Upper lobe of left lung (tissue), 6 donors: Measurements from ENCODE around the gene SPOP. TPM values are rescaled to one million over a fixed set of nuclear protein-coding genes. Genes with fewer than 3 reads are reported as not detected.

Source experiments
- ATAC-seq, 2 donors: fragments of 200-7000 bp; cut with Tn5 transposase; one replicate each; pipeline ENCODE4 v1.9.1; 2022; ENCODE audit warnings: mild to moderate bottlenecking in 2 of 2, moderate library complexity in 2 of 2; ENCODE audit not compliant: low FRiP score in 2 of 2
- DNase-seq, 2 donors: peaks; one replicate each; pipeline ENCODE4 v3.0.0-alpha.2; 2019 to 2020
- H3K27ac ChIP-seq, 4 donors: fragments of 200-600 bp; sonication (generic); one replicate each; pipeline ENCODE4 v1.5.1; 2016 to 2019
- H3K27me3 ChIP-seq, 4 donors: fragments of 200-600 bp; sonication (generic); one replicate each; pipeline ENCODE4 v1.5.1; 2017 to 2019
- H3K36me3 ChIP-seq, 4 donors: fragments of 200-600 bp; sonication (generic); one replicate each; pipeline ENCODE4 v1.5.1; 2016 to 2019
- H3K4me1 ChIP-seq, 4 donors: fragments of 200-600 bp; sonication (generic); one replicate each; pipeline ENCODE4 v1.5.1; 2018 to 2019
- H3K4me3 ChIP-seq, 4 donors: fragments of 200-600 bp; sonication (generic); one replicate each; pipeline ENCODE4 v1.5.1; 2017 to 2019; ENCODE audit warnings: mild to moderate bottlenecking in 2 of 4, moderate library complexity in 1 of 4
- H3K9me3 ChIP-seq, 4 donors: fragments of 200-600 bp; sonication (generic); one replicate each; pipeline ENCODE4 v1.5.1; 2018 to 2019
- EP300 ChIP-seq, 4 donors: sonication (generic); formaldehyde crosslinking; IDR thresholded peaks; one replicate each; pipeline ENCODE4 v1.5.1; 2017; ENCODE audit warnings: antibody characterized with exemption in 4 of 4, control low read depth in 2 of 4
- POLR2A ChIP-seq, 4 donors: fragments of 450-650 bp; IDR thresholded peaks; one replicate each; pipeline ENCODE4 v1.5.1; 2016 to 2017; ENCODE audit warnings: antibody characterized with exemption in 4 of 4, mild to moderate bottlenecking in 2 of 4
- POLR2AphosphoS5 ChIP-seq, 2 donors: sonication (generic); formaldehyde crosslinking; IDR thresholded peaks; one replicate each; pipeline ENCODE4 v1.5.1; 2017; ENCODE audit warnings: antibody characterized with exemption in 2 of 2
- whole genome bisulfite sequencing, 2 donors: methylation state at CpG; one replicate each; pipeline ENCODE4 v1.1.5; 2017 to 2018; 5-methylcytosine and 5-hydroxymethylcytosine counted together
- total RNA-seq, 6 donors: library from RNA; depleted of rRNA in 4 of 6; stranded (reverse); fragments of >200 nt in 4 of 6; gene quantifications; one replicate each; pipeline versions ENCODE4 v1.1.0 to v1.2.1, GENCODE V29; 2016 to 2021
- TF ChIP-seq, protein P1 (sequence below), 6 experiments: fragments of 450-650 bp in 4 of 6; fragments of 200-600 bp in 2 of 6; sonication (generic) in 2 of 6; IDR thresholded peaks; one replicate each; pipeline ENCODE4 v1.5.1; 2016 to 2019; ENCODE audit warnings: antibody characterized with exemption in 6 of 6
- donor health status: DM: no; HTN: no; CAD: no; lungs with moderate emphysema.
- donor health status: DM: no; HTN: yes; CAD: no; lungs with severe emphysema.

The SPOP gene
- total RNA-seq, 6 donors from 2014 or later, result 56.6 to 99.2 (median 80.4) TPM

DNA sequence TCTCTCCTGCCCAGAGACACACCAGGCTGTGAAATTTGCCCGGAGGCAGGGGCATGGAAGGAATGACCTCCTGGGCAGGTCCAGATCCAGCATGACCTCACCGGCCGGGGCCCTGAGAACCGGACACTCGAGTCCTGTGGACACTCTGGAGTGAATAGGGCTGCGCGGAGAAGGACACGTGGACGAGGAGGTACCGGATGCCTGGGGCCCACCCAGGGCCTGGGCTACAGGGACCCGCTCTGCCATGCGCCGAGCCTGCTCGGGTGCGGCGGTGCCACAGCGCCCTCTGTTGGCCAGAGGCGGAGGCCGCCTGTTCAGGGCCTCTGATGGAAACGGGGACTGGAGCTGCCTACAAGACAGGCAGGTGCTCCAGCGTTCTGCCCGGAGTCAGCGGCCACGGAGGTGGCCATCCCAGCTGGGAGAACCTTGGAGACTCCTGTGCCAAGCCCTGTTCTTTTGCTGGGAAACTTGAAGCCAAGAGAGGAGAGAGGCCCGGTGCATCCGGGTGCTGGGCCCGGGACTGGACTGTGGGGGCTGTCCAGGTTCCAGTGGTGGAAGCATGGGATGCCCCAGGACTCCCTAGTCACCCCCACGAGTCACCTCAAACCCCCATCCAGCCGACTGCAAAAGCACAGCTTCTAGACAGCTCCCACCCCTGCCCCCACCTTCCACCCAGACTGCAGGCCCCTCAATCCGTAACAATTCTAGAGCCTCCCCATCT is 121.5 kb downstream of the SPOP start:
- Histone ChIP-seq H3K4me3 (no peak overlapping the region), H3K36me3 (no peaks in the 10 kb centered on the region), H3K9me3 (no peaks in the 10 kb centered on the region), H3K27ac (no peak overlapping the region), H3K27me3 (no peaks in the 10 kb centered on the region), H3K4me1 (peaks cover 0 to 12% (median 4%) of the 10 kb centered on the region in 4 donors)
- DNase-seq, result peak; percentile 72 to 96
- TF ChIP-seq POLR2AphosphoS5 (IDR thresholded peaks at IDR 0.05) (no peak), EP300 (IDR thresholded peaks at IDR 0.05) (no peak), POLR2A (IDR thresholded peaks at IDR 0.05) (no peak)
- TF ChIP-seq, protein P1, sequence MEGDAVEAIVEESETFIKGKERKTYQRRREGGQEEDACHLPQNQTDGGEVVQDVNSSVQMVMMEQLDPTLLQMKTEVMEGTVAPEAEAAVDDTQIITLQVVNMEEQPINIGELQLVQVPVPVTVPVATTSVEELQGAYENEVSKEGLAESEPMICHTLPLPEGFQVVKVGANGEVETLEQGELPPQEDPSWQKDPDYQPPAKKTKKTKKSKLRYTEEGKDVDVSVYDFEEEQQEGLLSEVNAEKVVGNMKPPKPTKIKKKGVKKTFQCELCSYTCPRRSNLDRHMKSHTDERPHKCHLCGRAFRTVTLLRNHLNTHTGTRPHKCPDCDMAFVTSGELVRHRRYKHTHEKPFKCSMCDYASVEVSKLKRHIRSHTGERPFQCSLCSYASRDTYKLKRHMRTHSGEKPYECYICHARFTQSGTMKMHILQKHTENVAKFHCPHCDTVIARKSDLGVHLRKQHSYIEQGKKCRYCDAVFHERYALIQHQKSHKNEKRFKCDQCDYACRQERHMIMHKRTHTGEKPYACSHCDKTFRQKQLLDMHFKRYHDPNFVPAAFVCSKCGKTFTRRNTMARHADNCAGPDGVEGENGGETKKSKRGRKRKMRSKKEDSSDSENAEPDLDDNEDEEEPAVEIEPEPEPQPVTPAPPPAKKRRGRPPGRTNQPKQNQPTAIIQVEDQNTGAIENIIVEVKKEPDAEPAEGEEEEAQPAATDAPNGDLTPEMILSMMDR (IDR thresholded peaks at IDR 0.05), result peak; percentile 94 to 97 (median 96)
- ATAC-seq, result peak; percentile 87 to 92
- 15 to 36% methylated on average over 6 to 21 of the region's 30 CpGs for WGBS, 2 donors

DNA sequence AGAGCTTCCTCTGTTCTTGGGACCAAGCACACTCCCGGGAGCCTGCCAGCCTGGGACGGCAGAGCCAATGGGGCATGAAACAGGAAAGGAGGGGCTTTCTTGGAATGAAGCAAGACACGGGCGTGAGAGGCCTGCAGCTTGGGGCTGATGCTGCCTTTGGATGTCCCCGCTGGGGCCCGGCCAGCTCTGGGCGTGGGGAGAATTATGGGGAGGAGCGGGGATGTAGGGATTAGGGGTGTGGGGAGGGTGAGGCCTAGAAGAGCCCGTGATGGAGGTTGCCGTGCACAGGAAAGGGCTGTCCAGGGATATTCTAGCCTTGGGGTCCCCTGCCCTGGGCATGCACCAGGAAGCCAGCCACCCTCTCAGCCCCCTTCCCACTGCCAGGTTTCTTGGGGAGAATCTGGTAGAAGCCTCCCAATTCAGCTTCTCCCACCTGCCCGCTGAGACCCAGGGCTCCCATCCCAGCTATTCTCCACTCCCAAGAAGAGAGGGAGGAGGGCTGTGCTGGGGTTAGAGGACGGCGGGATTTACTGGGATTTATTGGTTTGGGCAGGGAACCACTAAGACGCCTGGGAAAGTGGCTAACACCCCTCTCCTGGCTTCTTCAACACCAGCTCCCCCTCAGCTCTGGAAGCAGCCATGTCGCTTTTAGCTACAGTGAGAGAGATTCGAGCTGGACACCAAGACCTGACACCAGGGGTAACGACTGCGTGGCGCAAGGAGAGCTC is 122.2 kb downstream of the SPOP start:
- no peaks in the 10 kb centered on the region for H3K9me3 ChIP-seq
- no peak overlapping the region for H3K27ac ChIP-seq
- DNase-seq, result no peak
- no peak overlapping the region for H3K4me3 ChIP-seq
- TF ChIP-seq, protein P1 (IDR thresholded peaks at IDR 0.05), result no peak
- TF ChIP-seq POLR2A (IDR thresholded peaks at IDR 0.05) (no peak), EP300 (IDR thresholded peaks at IDR 0.05) (no peak), POLR2AphosphoS5 (IDR thresholded peaks at IDR 0.05) (no peak)
- ATAC-seq, result no peak
- 68 to 70% methylated on average over 19 of the region's 19 CpGs for WGBS, 2 donors
- peaks cover 0 to 12% (median 4%) of the 10 kb centered on the region in 4 donors for H3K4me1 ChIP-seq
- H3K36me3 ChIP-seq, result no peaks in the 10 kb centered on the region
- no peaks in the 10 kb centered on the region for H3K27me3 ChIP-seq

DNA sequence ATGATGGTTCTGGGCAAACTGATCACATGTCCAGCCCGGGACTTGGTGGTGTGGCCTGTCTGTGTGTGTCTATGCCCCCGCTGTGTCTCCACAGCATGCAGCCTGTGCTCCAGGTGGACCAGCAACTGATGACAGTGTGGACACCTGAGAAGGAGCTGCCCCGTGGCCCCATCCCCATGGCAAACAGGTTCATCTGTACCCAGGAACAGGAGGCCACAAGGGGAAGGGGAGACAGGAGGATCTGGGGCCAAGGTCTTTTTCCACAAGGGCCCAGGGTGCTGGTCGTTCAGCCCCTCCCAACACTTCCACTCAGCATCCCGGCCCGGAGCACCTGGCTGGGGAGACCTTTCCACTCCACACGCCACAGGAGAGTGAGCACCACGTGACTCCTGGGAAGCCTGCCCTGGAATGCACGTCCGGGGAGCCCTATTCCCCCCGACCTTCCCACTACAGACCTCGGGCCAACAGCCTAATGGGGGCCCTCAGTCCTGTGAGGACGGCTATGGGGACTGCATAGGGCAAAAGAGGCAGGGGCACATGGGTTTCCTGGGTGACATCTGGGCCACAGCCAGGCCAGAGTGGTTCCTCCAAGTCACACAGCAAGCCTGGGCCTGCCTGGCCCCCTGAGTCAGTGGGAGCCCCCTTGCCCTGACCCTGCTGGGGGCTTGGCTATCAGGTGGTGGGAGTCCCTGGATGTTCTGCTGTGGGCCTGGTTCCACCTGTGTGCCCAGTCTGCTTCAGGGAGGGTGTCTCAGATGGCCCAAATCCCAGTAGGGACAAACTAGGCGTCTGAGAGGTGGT is 123.0 kb downstream of the SPOP start:
- DNase-seq (no peak), ATAC-seq (no peak)
- Histone ChIP-seq H3K9me3 (no peaks in the 10 kb centered on the region), H3K27me3 (no peaks in the 10 kb centered on the region), H3K36me3 (no peaks in the 10 kb centered on the region), H3K27ac (no peak overlapping the region), H3K4me3 (no peak overlapping the region), H3K4me1 (peaks cover 0 to 12% (median 4%) of the 10 kb centered on the region in 4 donors)
- TF ChIP-seq POLR2AphosphoS5 (IDR thresholded peaks at IDR 0.05), result no peak
- no peak for TF ChIP-seq EP300 (IDR thresholded peaks at IDR 0.05)
- TF ChIP-seq, protein P1 (IDR thresholded peaks at IDR 0.05), result no peak
- TF ChIP-seq POLR2A (IDR thresholded peaks at IDR 0.05), result no peak
- 81 to 82% methylated on average over 2 to 12 of the region's 14 CpGs for WGBS, 2 donors

DNA sequence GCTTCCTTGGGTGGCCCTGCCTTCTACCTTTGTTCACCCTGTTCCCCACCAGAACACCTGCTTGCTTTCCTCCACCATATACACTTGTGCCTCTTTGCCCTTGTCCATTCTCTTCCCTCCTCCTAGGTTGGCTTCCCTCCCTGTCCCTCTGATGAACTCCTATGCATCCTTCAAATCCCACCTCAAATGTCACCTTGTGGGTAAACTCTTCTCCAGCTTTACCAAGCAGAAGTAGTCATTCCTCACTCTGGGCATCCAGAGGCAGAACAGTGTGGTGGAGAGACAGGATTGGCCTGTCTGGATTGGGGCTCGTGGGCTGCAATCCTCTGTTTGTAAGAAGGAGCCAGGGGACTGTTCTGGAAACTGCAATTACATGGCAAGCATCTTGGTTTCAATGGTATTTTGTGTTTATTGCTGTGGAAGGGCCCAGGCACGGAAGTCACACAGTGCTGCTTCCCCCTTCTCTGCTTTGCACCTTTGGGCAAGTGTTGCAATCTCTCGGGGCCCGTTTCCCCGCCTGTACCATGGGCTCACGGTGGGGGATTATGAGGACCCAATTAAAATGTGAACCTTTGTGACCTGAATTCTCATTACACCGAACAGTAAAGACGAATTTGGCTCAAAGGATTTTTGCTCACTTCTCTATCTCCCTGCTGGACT is 124.1 kb downstream of the SPOP start:
- H3K4me1 ChIP-seq, result peaks cover 0 to 12% (median 4%) of the 10 kb centered on the region in 4 donors

More for the DNA sequence above, 124.1 kb downstream of the SPOP start:
- TF ChIP-seq EP300 (IDR thresholded peaks at IDR 0.05), result no peak
- TF ChIP-seq, protein P1 (IDR thresholded peaks at IDR 0.05), result no peak
- TF ChIP-seq POLR2A (IDR thresholded peaks at IDR 0.05), result no peak
- TF ChIP-seq POLR2AphosphoS5 (IDR thresholded peaks at IDR 0.05), result no peak
- Histone ChIP-seq H3K36me3 (no peaks in the 10 kb centered on the region), H3K27me3 (no peaks in the 10 kb centered on the region), H3K27ac (no peak overlapping the region), H3K9me3 (no peaks in the 10 kb centered on the region), H3K4me3 (no peak overlapping the region)
- DNase-seq, result no peak
- 70 to 72% methylated on average over 8 of the region's 8 CpGs for WGBS, 2 donors
- ATAC-seq, result no peak
